Heart left ventricle (tissue), 13 donors: ENCODE measurements around the gene USP25.

Source experiments
- CTCF ChIP-seq, 12 donors: fragments of 200-600 bp; sonication (generic) in 4 of 12; IDR thresholded peaks; one replicate each; pipeline versions ENCODE4 v1.5.0 to v1.8.0; 2018 to 2022; ENCODE audit warnings: antibody characterized with exemption in 12 of 12, mild to moderate bottlenecking in 5 of 12
- POLR2A ChIP-seq, 2 donors: fragments of 450-650 bp; IDR thresholded peaks; one replicate each; pipeline ENCODE4 v1.6.1; 2017; ENCODE audit warnings: antibody characterized with exemption in 2 of 2, mild to moderate bottlenecking in 2 of 2, moderate library complexity in 2 of 2
- donor health status: ischemic (EF 13 %, LVEDD 7.1; RV severe dilation, severe dysfunction).
- donor health status: DM: no; HTN: yes; CAD: no.
- donor health status: DM: no; HTN: no; CAD: no.
- donor health status: ischemic (EF 25% LVEDD 6.9; RV normal size, moderate dysfunction).
- donor health status: ischemic (EF 25% LVEDD 5.7; RV mildly dilated, moderate dysfunction).
- donor health status: ischemic (EF 35%, LVEDD 5.7; RV mildly dilated, moderate dysfunction).
- donor health status: nonischemic (EF 11% LVEDD 7.7; RV severe dilation, severe dysfunction).
- donor health status: DM: yes; HTN: yes; CAD: no.
- donor health status: PGD.
- donor health status: ischemic (EF 29% LVEDD 5.4; RV normal size, mild dysfunction).
- donor health status: nonischemic (EF 23%, LVEDD 6.1; RV moderate dilation, normal function).

GRCh38 chr21:15775291-15775690 is 45.5 kb downstream of the USP25 start:
- TF ChIP-seq POLR2A (IDR thresholded peaks at IDR 0.05) (no peak), CTCF (IDR thresholded peaks at IDR 0.05) (no peak)
